GM12874 (cell line): ENCODE results near the gene GFOD2.

ENCODE experiments used
- TF ChIP-seq, protein P1 (sequence below): IDR thresholded peaks from 2 replicates; pipeline ENCODE4 v1.5.1; 2011; ENCODE audit warnings: low read depth, mild to moderate bottlenecking, control low read depth, low read length, moderate library complexity; ENCODE audit not compliant: insufficient read depth

Gene GFOD2

DNA sequence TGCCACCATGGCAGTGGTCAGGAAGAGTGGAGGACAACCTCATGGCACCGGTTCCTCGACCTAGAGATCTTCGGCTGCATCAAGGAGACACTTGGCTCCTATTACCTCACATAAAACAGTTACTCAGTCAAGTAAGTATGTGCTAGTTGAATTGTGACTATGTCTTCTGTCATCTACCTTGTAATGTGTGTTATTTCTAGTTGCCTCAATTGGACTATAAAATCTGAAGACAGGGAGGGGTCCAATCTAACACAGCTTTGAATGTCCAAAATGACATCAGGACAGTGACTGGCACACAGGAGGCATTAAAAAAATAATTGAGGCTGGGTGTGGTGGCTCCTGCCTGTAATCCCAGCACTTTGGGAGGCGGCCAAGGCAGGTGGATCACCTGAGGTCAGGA lies 35.3 kb downstream of the GFOD2 start:
- TF ChIP-seq, protein P1, sequence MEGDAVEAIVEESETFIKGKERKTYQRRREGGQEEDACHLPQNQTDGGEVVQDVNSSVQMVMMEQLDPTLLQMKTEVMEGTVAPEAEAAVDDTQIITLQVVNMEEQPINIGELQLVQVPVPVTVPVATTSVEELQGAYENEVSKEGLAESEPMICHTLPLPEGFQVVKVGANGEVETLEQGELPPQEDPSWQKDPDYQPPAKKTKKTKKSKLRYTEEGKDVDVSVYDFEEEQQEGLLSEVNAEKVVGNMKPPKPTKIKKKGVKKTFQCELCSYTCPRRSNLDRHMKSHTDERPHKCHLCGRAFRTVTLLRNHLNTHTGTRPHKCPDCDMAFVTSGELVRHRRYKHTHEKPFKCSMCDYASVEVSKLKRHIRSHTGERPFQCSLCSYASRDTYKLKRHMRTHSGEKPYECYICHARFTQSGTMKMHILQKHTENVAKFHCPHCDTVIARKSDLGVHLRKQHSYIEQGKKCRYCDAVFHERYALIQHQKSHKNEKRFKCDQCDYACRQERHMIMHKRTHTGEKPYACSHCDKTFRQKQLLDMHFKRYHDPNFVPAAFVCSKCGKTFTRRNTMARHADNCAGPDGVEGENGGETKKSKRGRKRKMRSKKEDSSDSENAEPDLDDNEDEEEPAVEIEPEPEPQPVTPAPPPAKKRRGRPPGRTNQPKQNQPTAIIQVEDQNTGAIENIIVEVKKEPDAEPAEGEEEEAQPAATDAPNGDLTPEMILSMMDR: no peak

DNA sequence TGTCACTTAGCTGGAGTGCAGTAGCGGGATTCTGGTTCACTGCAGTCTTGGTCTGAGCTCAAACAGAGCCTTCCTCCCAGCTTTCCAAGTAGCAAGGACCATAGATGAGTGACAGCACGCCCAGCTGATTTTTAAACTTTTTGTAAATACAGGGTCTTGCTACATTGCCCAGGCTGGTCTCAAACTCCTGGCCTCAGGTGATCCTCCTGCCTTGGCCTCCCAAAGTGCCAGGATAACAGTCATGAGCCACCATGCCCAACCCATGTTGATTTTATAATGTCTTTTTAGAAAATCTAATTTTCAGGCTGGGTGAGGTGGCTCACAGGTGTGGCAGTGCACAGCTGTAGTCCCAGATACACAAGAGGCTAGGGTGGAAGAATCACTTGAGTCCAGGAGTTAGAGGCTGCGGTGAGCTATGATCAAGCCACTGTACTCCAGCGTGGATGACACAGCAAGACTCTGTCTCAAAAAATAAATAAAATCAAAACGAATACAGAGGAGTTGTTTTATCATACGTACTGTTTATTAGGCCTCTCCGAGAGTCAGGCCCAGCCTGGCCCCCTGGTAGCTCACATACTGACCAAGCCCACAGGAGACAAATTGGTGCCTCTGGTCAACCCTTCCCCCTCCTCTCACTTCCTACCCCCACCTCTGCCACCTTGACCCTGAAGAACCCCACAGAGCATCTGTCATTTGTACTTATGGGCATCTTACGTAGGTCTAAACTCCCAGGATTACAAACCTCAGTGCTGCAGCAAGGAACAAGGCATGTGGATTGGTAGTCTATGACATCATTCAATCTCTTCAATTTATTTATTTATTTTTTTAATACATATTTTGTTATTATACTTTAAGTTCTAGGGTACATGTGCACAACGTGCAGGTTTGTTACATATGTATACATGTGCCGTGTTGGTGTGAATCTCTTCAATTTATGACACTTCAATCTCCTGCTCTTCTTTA lies 38.9 kb downstream of the GFOD2 start:
- TF ChIP-seq, protein P1: no peak

DNA sequence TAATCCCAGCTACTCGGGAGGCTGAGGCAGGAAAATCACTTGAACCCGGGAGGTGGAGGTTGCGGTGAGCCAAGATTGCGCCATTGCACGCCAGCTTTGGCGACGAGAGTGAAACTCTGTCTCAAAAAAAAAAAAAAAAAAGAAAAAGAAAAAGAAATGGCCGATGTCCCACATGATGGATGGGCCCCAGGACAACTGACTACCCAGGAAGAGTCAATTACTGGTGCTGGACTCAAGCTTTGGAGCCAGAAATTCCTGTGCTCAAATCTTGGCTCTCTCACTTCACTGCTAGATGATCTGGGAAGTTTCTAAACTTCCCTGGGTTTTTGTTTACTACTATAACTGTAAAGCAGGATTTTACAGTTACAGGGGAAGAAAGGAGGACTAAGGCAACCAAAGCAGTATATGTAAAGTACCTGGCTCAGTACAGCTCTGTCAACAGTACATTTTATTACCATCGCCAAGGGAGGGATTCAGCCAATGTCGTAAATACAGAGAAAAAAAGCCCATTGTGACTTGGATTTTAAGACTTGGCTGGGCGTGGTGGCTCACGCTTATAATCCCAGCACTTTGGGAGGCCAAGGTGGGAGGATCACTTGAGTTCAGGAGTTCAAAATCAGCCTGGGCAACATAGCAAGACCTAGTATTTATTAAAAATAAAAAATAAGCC lies 40.6 kb downstream of the GFOD2 start:
- TF ChIP-seq, protein P1: no peak

DNA sequence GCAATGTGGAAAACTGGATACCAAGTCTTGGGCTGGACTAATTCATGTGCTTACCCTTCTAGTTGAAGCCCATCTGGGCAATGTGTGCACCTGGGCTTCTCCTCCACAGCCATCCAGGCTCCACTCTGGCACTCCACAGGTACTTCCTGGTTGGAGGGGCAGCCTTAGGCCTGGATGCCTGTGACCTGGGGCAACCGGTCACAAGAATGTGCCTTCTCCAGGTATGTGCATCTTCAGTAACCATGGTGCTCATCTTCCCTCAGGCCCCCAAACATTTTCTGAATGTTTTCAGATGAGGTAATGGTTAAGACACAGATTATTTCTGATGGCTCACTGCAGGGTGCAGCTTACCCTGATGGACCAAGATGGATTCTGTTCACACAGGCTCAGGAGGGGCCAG lies 41.4 kb downstream of the GFOD2 start:
- TF ChIP-seq, protein P1: no peak

DNA sequence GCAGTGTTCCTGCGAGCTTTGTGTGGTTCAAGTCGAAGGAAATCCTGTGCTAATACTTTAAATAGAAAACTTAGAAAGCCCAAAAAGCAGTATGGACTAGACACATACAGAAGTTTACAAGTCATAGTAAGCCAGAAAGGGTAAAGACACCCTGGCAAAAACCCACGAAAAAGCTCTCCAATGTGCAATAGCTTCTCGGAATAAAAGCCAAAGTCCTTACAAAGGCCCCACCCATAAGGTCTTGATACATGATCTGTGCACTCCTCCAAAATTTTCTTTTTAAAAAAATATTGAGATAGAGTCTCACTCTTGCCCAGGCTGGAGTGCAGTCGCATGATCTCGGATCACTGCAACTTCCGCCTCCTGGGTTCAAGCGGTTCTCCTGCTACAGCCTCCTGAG lies 42.2 kb downstream of the GFOD2 start:
- TF ChIP-seq, protein P1: no peak

DNA sequence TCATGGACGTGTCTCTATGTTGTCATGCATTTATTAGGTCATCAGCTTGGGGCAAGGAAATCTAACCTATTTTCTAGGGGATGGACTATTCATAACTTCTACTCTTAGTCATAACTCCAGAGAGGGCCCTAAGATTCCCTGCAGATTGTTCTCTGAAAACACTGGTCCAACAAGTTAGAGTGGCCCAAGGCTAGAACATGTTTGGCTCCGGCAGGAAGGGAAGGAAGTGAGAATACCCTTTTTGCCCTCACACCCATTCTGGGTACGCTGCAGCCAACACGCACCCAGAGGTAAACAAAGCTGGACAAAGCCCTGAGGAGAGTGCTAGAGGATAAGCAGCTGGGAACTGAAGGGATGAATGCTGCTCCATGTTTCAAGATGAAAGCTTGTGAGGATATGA lies 42.6 kb downstream of the GFOD2 start:
- TF ChIP-seq, protein P1: no peak

DNA sequence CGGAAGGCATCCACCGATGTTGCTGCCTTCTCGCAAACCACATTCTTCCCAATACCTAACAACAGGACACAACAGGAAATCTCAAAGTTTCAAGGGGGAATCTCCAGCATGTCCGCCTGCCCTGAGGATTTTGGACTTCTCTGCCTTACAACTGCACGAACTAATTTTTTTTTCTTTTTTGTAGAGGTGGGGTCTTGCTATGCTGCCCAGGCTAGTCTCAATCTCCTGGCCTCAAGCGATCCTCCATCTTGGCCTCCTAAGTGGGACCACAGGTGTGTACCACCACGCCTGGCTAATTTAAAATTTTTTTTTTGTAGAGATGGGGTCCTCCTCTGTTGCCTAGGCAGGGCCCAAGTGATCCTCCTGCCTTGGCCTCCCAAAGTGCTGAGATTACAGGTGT lies 43.1 kb downstream of the GFOD2 start:
- TF ChIP-seq, protein P1: no peak
